Endodermal cell (in vitro differentiated cells): ENCODE results near the gene PI4K2A. TPM values are rescaled to one million over a fixed set of nuclear protein-coding genes. Genes with fewer than 3 reads are reported as not detected.
A peak's percentile ranks its signal among the peaks of the same experiment; 100 is the strongest.

Source experiments
- DNase-seq: peaks from one replicate; pipeline ENCODE4 v3.0.0-alpha.2; 2017
- H3K27ac ChIP-seq: 2 replicates; pipeline ENCODE4 v1.5.1; 2013; ENCODE audit warnings: mild to moderate bottlenecking, low read depth, low read length, moderate library complexity
- H3K27me3 ChIP-seq: 2 replicates; pipeline ENCODE4 v1.6.1; 2013; ENCODE audit warnings: mild to moderate bottlenecking, low read length, moderate library complexity; ENCODE audit not compliant: insufficient read depth, control insufficient read depth, poor library complexity, severe bottlenecking
- H3K36me3 ChIP-seq: 2 replicates; pipeline ENCODE4 v1.7.0; 2013; ENCODE audit warnings: mild to moderate bottlenecking, low read length, moderate library complexity; ENCODE audit not compliant: control insufficient read depth, insufficient read depth
- H3K4me1 ChIP-seq: one replicate; pipeline ENCODE4 v1.7.0; 2013; ENCODE audit warnings: low read length; ENCODE audit not compliant: control insufficient read depth, insufficient read depth
- H3K4me3 ChIP-seq: 2 replicates; pipeline ENCODE4 v1.5.1; 2013; ENCODE audit warnings: mild to moderate bottlenecking, low read length, moderate library complexity
- H3K9ac ChIP-seq: 2 replicates; pipeline ENCODE4 v1.6.1; 2013; ENCODE audit warnings: mild to moderate bottlenecking, low read length, moderate library complexity; ENCODE audit not compliant: poor library complexity, severe bottlenecking; ENCODE audit errors: extremely low read depth
- H3K9me3 ChIP-seq: 2 replicates; pipeline ENCODE4 v1.6.1; 2013; ENCODE audit warnings: mild to moderate bottlenecking, low read length, moderate library complexity; ENCODE audit not compliant: control insufficient read depth
- H3K27ac Mint-ChIP-seq: 2 replicates; pipeline ENCODE4 v1.8.0; 2020; ENCODE audit warnings: mixed read lengths
- H3K27me3 Mint-ChIP-seq: 2 replicates; pipeline ENCODE4 v1.8.0; 2021; ENCODE audit warnings: mild to moderate bottlenecking, mixed read lengths; ENCODE audit not compliant: insufficient read depth
- H3K36me3 Mint-ChIP-seq: 2 replicates; pipeline ENCODE4 v1.8.0; 2020; ENCODE audit warnings: low read depth, mixed read lengths
- H3K4me1 Mint-ChIP-seq: 2 replicates; pipeline ENCODE4 v1.8.0; 2020; ENCODE audit warnings: mixed read lengths
- H3K4me3 Mint-ChIP-seq: 2 replicates; pipeline ENCODE4 v1.8.0; 2020; ENCODE audit warnings: mild to moderate bottlenecking, moderate library complexity, mixed read lengths
- H3K9me3 Mint-ChIP-seq: 2 replicates; pipeline ENCODE4 v1.8.0; 2020; ENCODE audit warnings: mild to moderate bottlenecking, mixed read lengths
- CTCF ChIP-seq: fragments of 200-600 bp; sonication (generic); conservative IDR thresholded peaks from 2 replicates; pipeline ENCODE4 v1.5.0; 2021; ENCODE audit warnings: antibody characterized with exemption, mild to moderate bottlenecking
- WGBS, 2 experiments: methylation state at CpG; one replicate each; pipeline versions ENCODE4 v1.1.5 to v1.1.7; 2013; ENCODE audit warnings: missing lambda C conversion rate in 2 of 2, mixed read lengths in 1 of 2; ENCODE audit not compliant: insufficient coverage in 1 of 2, insufficient read length in 1 of 2; 5-methylcytosine and 5-hydroxymethylcytosine counted together
- total RNA-seq, 2 donors: library from RNA; stranded (reverse); fragmentation: NEBNext Ultra II Directional in 1 of 2; extraction: Animal tissue kit (Norgen Biotek cat#: 25700) in 1 of 2; gene quantifications; 2 replicates in 1 of 2; 3 replicates in 1 of 2; pipeline ENCODE4 v1.2.1, GENCODE V29; 2021

Gene PI4K2A
- total RNA-seq, 2 donors from 2014 or later = 14.5 to 18.1 TPM

DNA sequence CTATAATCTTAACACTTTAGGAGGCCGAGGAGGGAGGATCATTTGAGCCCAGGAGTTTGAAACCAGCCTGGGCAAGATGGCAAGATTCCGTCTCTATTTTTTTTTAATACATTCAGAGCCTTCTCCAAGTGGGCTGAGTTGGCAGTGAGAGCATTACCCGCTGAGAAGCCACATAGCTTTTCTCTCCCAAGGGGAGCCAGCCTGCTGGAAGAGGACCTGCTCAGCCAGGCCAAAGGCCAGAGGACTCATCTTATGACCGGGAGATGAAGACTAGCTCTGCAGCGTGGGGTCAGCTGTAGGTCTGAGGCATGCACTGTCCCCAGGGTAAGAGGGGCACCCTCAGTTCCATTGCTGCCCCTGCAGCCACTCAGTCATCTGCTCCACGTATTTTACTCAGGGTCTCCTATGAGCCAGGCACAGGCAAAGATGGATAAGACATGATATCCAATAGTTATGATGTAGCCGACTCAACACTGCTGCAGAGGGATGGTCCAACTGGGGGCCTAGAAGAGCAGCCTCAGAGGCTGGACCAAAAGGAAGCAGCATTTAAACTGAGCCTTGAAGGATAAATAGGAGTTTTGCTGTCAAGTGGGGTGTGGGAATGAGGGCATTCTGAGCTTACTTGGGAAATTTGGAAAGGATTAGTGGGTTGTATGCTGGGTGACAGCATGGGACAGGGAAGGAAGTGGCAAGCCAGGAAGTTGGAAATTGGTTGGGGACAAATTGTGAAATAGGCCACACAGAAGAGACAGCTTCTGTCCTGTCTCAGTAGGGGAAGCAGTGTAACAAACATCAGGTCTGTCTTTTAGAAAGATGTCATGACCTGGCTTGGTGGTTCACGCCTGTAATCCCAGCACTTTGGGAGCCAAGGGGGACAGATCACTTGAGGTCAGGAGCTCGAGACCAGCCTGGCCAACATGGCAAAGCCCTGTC, 71.4 kb downstream of the PI4K2A start:
- no peak for TF ChIP-seq CTCF
- Mint-ChIP-seq H3K9me3 (no peaks in the 10 kb centered on the region), H3K27ac (no peak overlapping the region), H3K4me3 (peak overlapping the region; percentile 1), H3K36me3 (peaks cover 8% of the 10 kb centered on the region), H3K27me3 (peaks cover 9% of the 10 kb centered on the region), H3K4me1 (peaks cover 21% of the 10 kb centered on the region)
- H3K9ac ChIP-seq = no peak overlapping the region
- DNase-seq = no peak
- WGBS, 2 experiments = 93 to 94% methylated on average over 9 of the region's 9 CpGs
- H3K27ac ChIP-seq = no peak overlapping the region
- H3K36me3 ChIP-seq = peaks cover 7% of the 10 kb centered on the region
- no peaks in the 10 kb centered on the region for H3K9me3 ChIP-seq
- no peak overlapping the region for H3K4me3 ChIP-seq
- H3K27me3 ChIP-seq = no peaks in the 10 kb centered on the region
- peaks cover 4% of the 10 kb centered on the region for H3K4me1 ChIP-seq

- Mint-ChIP-seq H3K27me3 (peaks cover 9% of the 10 kb centered on the region), H3K4me3 (peak within 1 kb of the TSS; percentile 87), H3K4me1 (peaks cover 29% of the 10 kb centered on the region), H3K27ac (peak within 1 kb of the TSS; percentile 97), H3K36me3 (peaks cover 22% of the 10 kb centered on the region), H3K9me3 (no peaks in the 10 kb centered on the region)
- TF ChIP-seq CTCF = no peak
- Histone ChIP-seq H3K9me3 (no peaks in the 10 kb centered on the region), H3K4me3 (peak within 1 kb of the TSS; percentile 78), H3K4me1 (peaks cover 4% of the 10 kb centered on the region), H3K27ac (no peak within 1 kb of the TSS), H3K36me3 (peaks cover 21% of the 10 kb centered on the region), H3K9ac (peak within 1 kb of the TSS; percentile 59), H3K27me3 (no peaks in the 10 kb centered on the region)
- DNase-seq = peak; percentile 91
- whole genome bisulfite sequencing, 2 experiments = 0 to 3% methylated on average over 9 to 35 of the region's 37 CpGs
These were observed 72.9 kb downstream of the PI4K2A start, which contains the start of gene MARVELD1 for GRCh38 chr10:97713339-97713825. MARVELD1 (plus strand) TSS chr10:97713730; CDS start chr10:97713877, 147 bp downstream.

GRCh38 chr10:97713826-97714400, 73.4 kb downstream of the PI4K2A start:
- Histone ChIP-seq H3K27ac (no peak overlapping the region), H3K4me3 (peak overlapping the region; percentile 78), H3K9me3 (no peaks in the 10 kb centered on the region), H3K36me3 (peaks cover 25% of the 10 kb centered on the region), H3K9ac (peak overlapping the region; percentile 59), H3K4me1 (peaks cover 4% of the 10 kb centered on the region), H3K27me3 (no peaks in the 10 kb centered on the region)
- Mint-ChIP-seq H3K4me3 (peak overlapping the region; percentile 87), H3K4me1 (peaks cover 34% of the 10 kb centered on the region), H3K27me3 (peaks cover 7% of the 10 kb centered on the region), H3K27ac (peak overlapping the region; percentile 97), H3K9me3 (no peaks in the 10 kb centered on the region), H3K36me3 (peaks cover 23% of the 10 kb centered on the region)
- peak; percentile 49 for TF ChIP-seq CTCF
- 0% methylated on average over 11 to 69 of the region's 69 CpGs for WGBS, 2 experiments
- peak; percentile 90 for DNase-seq
